DMS53 treated with DMSO at 0.1 percent for 48 hours (cell line): ENCODE results near the gene KDM8.
"Not testable (repeated sequence)": the region's sequence is repeated elsewhere in the genome, so short reads cannot be mapped to it uniquely, and the experiment has no call there.

Source experiments
- DNase-seq: peaks from one replicate; lab custom pipeline; 2025; ENCODE audit not compliant: unreplicated experiment; lab: John Stamatoyannopoulos, UW

Gene KDM8

DNA sequence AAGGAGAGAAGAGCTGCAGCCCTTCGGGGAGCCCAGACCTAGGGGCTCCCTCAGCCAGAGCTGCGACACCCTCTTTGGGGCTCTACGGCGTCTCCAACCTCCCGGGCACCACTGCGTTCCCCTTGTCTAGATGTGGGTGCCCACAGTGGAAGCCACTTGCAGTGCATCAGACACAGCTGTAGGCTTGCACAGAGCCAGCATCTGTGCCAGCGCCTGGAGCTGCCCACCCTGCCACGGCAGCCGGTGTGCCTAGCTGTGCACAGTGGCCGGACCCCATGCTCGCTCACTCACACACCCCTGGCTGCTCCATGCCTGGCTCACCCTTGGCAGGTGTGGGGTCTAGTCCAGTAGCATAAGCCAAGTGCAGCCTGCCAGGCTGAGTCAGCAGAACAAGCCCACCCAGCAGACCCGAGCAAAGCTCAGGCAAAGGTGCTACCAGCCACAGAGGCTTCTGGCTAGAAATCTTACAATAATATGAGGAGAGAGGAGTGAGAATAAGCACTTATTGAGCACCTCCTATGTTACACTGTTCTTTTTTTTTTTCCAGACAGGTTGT lies 12.9 kb upstream of the KDM8 start:
- no peak for DNase-seq

DNA sequence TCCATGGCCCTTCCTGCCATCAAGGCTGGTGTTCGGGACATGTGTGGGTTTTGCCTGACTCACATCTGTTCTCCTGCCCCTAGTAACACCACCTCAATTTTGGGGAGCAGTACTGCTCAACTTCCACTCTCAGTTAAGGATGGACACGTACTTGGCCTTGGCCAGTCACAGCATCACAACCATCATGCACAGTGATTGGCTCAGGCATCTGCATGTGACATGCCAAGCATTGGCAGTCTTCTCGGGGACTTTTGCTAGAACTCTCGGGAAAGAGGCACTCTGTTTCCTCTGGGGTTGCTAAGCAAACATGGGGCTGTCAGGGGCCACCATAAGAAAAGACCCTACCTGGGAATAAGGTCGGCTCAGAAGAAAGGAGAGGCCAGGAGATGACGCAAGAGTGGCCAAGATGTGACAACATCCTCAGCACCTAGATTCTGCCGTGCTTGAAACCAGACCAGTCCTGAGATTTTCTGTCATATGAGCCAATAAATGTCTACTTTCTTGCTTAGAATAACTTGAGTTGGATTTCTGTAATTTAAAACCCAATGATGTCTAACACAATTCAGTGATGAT lies 11.9 kb upstream of the KDM8 start:
- DNase-seq = no peak

DNA sequence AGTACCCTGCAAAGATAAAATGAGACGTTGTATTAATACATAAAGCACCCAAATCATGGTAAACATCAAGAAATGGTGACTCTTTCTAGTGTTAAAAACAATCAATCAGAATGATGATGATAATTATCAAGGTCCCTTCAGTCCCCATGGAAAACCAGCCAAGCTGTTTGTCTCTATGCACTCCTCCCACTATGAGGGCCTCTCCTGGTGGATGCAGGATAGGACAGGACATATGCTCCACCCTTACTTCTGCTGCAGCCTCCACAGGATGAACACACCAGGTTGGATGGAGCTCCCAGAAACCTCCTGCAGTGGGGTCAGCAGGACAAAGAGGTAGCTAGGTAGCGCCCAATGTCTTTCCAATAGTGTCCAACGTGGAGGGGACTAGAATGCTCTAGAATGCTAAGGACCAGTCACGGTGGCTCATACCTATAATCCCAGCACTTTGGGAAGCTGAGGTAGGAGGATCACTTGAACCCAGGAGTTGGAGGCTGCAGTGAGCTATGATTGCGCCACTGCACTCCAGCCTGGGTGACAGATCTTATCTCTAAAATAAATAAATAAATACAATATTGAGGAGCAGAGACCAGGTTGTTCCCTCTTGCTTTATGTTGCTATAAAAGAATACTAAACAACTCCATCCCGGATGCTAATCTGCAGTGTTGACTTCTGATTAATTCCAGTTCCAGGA lies 9.9 kb upstream of the KDM8 start:
- no peak for DNase-seq

DNA sequence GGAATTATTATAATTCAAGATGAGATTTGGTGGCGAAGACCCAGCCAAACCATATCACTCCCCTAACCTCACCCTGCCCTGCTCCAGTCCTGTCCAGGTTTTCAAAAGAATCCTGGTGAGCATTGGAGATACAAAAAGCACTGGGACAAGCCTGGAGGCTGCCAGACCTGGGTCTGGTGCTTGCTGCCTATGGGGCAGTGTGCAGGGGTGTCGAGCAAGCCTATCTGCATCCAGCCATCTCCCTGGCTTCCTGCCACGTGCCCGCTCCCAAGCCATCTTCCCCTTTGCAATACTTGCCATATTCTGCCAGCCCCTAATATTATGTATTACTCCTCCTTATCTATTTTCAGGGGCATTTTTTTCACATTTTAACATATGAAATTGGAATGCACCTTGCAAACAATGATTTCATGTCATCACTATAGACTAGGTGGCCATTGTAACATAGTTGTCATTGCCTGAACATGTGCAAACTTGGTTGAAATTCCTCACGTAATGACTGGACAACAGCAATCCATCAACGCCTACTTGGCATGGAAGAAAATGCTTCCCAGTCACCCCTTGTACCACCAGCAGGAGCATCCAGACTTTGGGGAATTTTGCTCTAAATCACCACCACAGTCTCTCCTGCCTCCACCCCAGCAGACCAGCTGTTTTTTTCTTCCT lies 8.1 kb upstream of the KDM8 start:
- DNase-seq = no peak

DNA sequence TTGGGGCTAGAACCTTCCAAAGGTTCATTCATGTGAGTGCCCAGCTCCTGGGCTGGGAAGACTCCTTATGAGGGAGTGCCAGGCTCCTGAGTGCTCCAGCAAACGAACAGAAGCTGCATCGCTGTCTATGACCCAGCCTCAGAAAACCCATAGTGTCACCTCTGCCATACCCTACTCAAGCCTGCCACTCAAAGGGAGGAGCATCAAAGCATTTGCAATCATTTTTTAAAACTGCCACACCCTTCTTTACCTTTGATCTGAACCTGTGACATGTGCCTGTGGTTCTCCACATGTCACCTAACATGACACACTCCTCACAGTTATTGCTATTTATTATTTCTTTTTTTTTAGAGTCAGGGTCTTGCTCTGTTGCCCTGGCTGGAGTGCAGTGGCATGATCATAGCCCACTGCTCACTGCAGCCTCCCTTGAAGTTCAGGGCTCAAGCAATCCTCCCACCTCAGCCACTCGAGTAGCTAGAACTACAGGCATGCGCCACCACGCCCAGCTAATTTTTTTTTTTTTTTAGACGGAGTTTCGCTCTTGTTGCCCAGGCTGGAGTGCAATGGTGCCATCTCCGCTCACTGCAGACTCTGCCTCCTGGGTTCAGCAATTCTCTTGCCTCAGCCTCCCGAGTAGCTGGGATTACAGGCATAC lies 7.3 kb upstream of the KDM8 start:
- no peak for DNase-seq

GRCh38 chr16:27197004-27197403 lies 6.3 kb upstream of the KDM8 start:
- no peak for DNase-seq

GRCh38 chr16:27198451-27199234 lies 4.7 kb upstream of the KDM8 start:
- DNase-seq = no peak

DNA sequence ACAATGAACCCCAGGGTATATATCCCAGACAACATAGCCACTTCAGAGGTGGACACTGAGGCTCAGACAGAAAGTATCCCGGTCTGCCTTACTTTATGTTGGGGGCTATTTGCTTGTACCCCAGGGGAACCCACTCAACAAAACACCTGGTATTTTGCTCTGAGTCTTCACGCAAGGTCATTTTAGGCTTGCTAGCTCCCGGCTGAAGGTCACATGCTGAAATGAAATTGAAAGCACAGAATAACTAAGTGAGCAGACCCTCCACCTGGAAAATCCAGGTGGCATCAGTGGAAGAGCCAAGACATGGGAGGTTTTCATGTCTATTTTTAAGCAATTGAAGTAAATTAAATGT lies 4.1 kb upstream of the KDM8 start:
- DNase-seq = no peak

DNA sequence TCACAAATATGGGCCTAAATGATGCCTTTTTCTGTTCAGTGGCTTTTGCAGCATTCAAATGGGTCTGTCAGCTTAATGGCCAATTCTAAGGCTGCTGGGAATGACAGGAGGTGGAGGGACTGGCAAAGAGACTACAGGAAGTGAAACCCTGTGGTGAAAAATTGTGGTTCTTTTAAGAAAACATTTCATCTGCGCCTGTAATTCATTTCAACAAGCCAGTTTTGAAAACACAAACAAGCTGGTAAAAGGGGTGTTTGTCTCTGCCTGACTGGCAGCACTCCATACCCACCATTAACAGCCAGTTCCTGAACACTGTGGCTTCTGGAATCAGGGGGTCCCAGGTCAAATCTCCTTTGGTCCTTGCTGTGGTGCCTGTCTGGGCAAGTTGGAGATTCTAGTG lies 3.6 kb upstream of the KDM8 start:
- no peak for DNase-seq

DNA sequence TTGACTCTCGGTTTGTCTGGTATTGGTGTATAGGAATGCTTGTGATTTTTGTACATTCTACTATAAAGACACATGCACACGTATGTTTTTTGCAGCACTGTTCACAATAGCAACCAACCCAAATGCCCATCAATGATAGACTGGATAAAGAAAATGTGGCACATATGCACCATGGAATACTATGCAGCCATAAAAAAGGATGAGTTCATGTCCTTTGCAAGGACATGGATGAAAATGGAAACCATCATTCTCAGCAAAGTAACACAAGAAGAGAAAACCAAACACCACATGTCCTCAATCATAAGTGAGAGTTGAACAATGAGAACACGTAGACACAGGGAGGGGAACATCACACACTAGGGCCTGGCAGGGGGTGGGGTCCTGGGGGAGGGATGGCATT lies 2.4 kb upstream of the KDM8 start:
- DNase-seq = not testable (repeated sequence)

GRCh38 chr16:27202923-27203506 lies 311 bp upstream of the KDM8 start:
- no peak for DNase-seq

- DNase-seq = no peak
Observed at GRCh38 chr16:27204312-27204915, 1.1 kb downstream of the KDM8 start.

DNA sequence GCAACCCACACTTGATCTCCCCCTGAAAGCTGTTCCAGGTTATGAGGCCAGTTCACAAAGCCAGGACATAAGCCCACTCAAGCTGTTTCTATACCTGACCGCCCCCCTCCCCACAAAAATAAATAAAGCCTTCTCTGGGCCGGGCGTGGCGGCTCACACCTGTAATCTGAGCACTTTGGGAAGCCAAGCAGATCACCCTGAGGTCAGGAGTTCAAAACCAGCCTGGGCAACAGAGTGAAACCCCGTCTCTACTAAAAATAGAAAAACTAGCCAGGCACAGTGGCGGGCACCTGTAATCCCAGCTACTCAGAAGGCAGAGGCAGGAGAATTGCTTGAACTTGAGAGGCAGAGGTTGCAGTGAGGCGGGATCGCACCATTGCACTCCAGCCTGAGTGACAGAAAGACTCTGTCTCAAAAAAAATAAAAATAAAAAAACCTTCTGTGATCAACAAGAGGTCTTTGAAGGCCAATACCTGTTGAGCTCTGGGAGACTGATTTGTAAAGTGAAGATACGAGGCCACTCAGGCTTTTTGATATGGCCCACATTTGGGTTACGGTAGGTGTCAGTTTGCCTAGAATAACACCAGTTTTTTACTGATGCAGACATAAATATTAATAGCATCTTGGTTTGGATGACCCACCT lies 2.2 kb downstream of the KDM8 start:
- no peak for DNase-seq

DNA sequence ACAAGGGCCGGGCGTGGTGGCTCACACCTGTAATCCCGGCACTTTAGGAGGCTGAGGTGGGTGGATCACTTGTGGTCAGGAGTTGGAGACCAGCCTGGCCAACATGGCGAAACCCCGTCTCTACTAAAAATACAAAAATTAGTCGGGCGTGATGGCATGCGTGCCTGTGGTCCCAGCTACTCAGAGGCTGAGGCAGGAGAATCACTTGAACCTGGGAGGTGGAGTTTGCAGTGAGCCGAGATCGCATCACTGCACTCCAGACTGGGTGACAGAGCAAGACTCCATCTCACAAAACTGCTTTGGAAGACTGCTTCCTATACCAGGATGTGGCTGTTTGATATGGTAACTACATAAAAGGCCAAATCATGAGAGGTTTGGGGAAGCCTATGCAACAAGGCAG lies 3.8 kb downstream of the KDM8 start:
- DNase-seq = not testable (repeated sequence)

GRCh38 chr16:27208081-27208680 lies 4.9 kb downstream of the KDM8 start:
- no peak for DNase-seq

DNA sequence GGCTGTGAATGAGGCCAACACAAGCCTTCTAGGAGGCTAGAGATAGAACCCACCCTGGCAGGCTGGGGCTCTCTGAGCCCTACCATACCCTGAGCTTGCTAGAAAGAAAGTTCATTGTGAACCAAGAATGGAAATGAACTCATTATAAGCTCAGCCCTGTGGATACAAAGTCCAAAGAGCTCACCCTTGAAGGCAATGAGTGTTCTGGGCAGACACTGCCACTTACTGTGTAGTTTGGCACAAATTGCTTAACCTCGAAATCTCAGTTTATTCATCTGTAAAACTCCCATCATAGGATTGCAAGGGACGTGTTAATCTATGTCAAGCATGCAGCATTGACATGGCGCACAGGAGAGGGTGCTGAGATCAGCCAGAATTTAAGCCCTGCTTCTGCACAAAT lies 5.5 kb downstream of the KDM8 start:
- no peak for DNase-seq

- DNase-seq = no peak
Observed at GRCh38 chr16:27209591-27209990, 6.3 kb downstream of the KDM8 start.

- DNase-seq = no peak
Observed at GRCh38 chr16:27210174-27210573, 6.8 kb downstream of the KDM8 start.

GRCh38 chr16:27211026-27211425 lies 7.7 kb downstream of the KDM8 start:
- DNase-seq = no peak
